HepG2 (cell line): ENCODE measurements around the gene ISCA1. TPM values are rescaled to one million over a fixed set of nuclear protein-coding genes. Genes with fewer than 3 reads are reported as not detected.

ENCODE experiments used
- ATAC-seq: fragments of 200-7000 bp; cut with Tn5 transposase; 3 replicates; pipeline ENCODE4 v1.9.1; 2020; ENCODE audit warnings: mild to moderate bottlenecking, moderate library complexity
- BruUV-seq: library from RNA; stranded (reverse); fragments of 400-500 nt; replicated peaks from 2 replicates; lab custom pipeline; 2021; lab: Mats Ljungman, UMichigan
- CTCF ChIA-PET: fragments of 300-600 bp; formaldehyde crosslinking; extraction: SDS; loops from one replicate; lab custom pipeline; 2021; ENCODE audit warnings: low total read pairs, inconsistent platforms, low intra/inter-chr PET ratio; lab: Yijun Ruan, JAX
- POLR2A ChIA-PET: fragments of 350-600 bp; sonication (Branson Sonifier 250); formaldehyde crosslinking; loops from one replicate; lab custom pipeline; 2020; ENCODE audit warnings: antibody characterized with exemption, inconsistent platforms; lab: Yijun Ruan, JAX
- DNase-seq: peaks from one replicate; pipeline ENCODE4 v3.0.0-alpha.2; 2015; ENCODE audit warnings: low spot score
- FAIRE-seq: peaks from 3 replicates; lab custom pipeline; 2011; peaks lifted over from hg19 to GRCh38; lab: Jason Lieb, UNC
- H2AFZ ChIP-seq: one replicate; pipeline ENCODE4 v1.6.1; 2011; ENCODE audit warnings: low read length, inconsistent platforms
- H3K27ac ChIP-seq: fragments of 300-600 bp; 3 replicates; pipeline ENCODE4 v1.8.0; 2011; ENCODE audit warnings: mixed run types, mild to moderate bottlenecking, mixed read lengths, low read length, inconsistent platforms; ENCODE audit not compliant: insufficient read depth; ENCODE audit errors: extremely low read length
- H3K27me3 ChIP-seq, 2 experiments: fragments of 200-600 bp in 1 of 2; 2 replicates in 1 of 2; 3 replicates in 1 of 2; pipeline versions ENCODE4 v1.6.0 to v1.8.0; 2011; ENCODE audit warnings: low read length in 2 of 2, mild to moderate bottlenecking in 2 of 2, moderate library complexity in 2 of 2, inconsistent platforms in 1 of 2; ENCODE audit not compliant: insufficient read depth in 2 of 2, control insufficient read depth in 1 of 2
- H3K36me3 ChIP-seq, 2 experiments: fragments of 200-600 bp in 1 of 2; replicated peaks in 1 of 2; 2 replicates in 1 of 2; 3 replicates in 1 of 2; pipeline versions ENCODE4 v1.5.1 to v1.8.0; 2011; ENCODE audit warnings: low read length in 2 of 2, inconsistent platforms in 1 of 2; ENCODE audit not compliant: insufficient read depth in 2 of 2, control insufficient read depth in 1 of 2
- H3K4me1 ChIP-seq: 2 replicates; pipeline ENCODE4 v1.5.1; 2012; ENCODE audit warnings: low read length, inconsistent platforms; ENCODE audit not compliant: insufficient read depth
- H3K4me2 ChIP-seq: 2 replicates; pipeline ENCODE4 v1.6.0; 2011; ENCODE audit warnings: low read depth, low read length, inconsistent platforms
- H3K4me3 ChIP-seq, 3 experiments: fragments of 200-600 bp in 1 of 3; sonication (generic), shearing (Covaris generic) in 1 of 3; replicated peaks in 1 of 3; 2 replicates each; pipeline ENCODE4 v1.5.1; 2011 to 2016; ENCODE audit warnings: low read length in 3 of 3, inconsistent platforms in 2 of 3, low read depth in 2 of 3, mild to moderate bottlenecking in 2 of 3, control low read depth in 1 of 3, mixed read lengths in 1 of 3; ENCODE audit not compliant: insufficient read depth in 1 of 3
- H3K79me2 ChIP-seq: one replicate; pipeline ENCODE4 v1.6.1; 2011; ENCODE audit warnings: low read length, inconsistent platforms; ENCODE audit not compliant: insufficient read depth
- H3K9ac ChIP-seq: 2 replicates; pipeline ENCODE4 v1.6.0; 2011; ENCODE audit warnings: mild to moderate bottlenecking, low read depth, low read length, inconsistent platforms; ENCODE audit not compliant: insufficient read depth
- H3K9me3 ChIP-seq: 2 replicates; pipeline ENCODE4 v1.5.1; 2012; ENCODE audit warnings: mild to moderate bottlenecking, low read length
- H4K20me1 ChIP-seq: 2 replicates; pipeline ENCODE4 v1.6.0; 2011; ENCODE audit warnings: inconsistent platforms, mild to moderate bottlenecking, low read length, moderate library complexity; ENCODE audit not compliant: insufficient read depth
- CEBPB ChIP-seq: IDR thresholded peaks from 2 replicates; pipeline ENCODE4 v1.6.1; 2011; ENCODE audit warnings: low read depth, low read length, improper control_type of control experiment, borderline replicate concordance
- CENPT ChIP-seq: sonication (generic); formaldehyde crosslinking; IDR thresholded peaks from 2 replicates; pipeline ENCODE4 v1.8.0; 2022; ENCODE audit warnings: low read depth, mild to moderate bottlenecking, moderate library complexity, missing genetic modification reagents
- GABPB1 ChIP-seq: IDR thresholded peaks from 2 replicates; pipeline ENCODE4 v1.6.1; 2016; ENCODE audit warnings: mild to moderate bottlenecking, missing genetic modification reagents, moderate library complexity, missing compliant biosample characterization
- IKZF4 ChIP-seq: sonication (generic); formaldehyde crosslinking; IDR thresholded peaks from 2 replicates; pipeline ENCODE4 v1.5.1; 2020; ENCODE audit warnings: borderline replicate concordance, mild to moderate bottlenecking, low read depth, missing genetic modification reagents; ENCODE audit errors: not compliant biosample characterization
- WGBS: methylation state at CpG from one replicate; pipeline ENCODE4 v1.1.6; 2017; ENCODE audit warnings: low lambda C conversion rate; 5-methylcytosine and 5-hydroxymethylcytosine counted together
- in situ Hi-C: cut with HindIII; loops from 2 replicates; pipeline ENCODE4 v1.10.0; 2017; ENCODE audit warnings: low pct_unique_long_range_greater_than_20kb; ENCODE audit not compliant: extremely low pct_ligation_motif_present
- intact Hi-C: fragments of 100-400 bp; cut with micrococcal nuclease; formaldehyde crosslinking; loops from one replicate; pipeline ENCODE4 v1.10.0; 2022; ENCODE audit not compliant: unreplicated experiment
- polyA plus RNA-seq, 8 experiments: library from polyadenylated mRNA; depleted of rRNA in 3 of 8; stranded (reverse) in 7 of 8; unstranded in 1 of 8; fragments of >200 nt; fragmentation: Illumina TruSeq in 4 of 8; extraction: Trizol in 4 of 8; gene quantifications; 2 replicates each; pipeline versions ENCODE4 v1.2.1 to v1.2.3, GENCODE V29; 2011 to 2016; ENCODE audit warnings: low read depth in 4 of 8, missing spikeins in 1 of 8, mixed read lengths in 1 of 8; ENCODE audit not compliant: insufficient read depth in 1 of 8
- total RNA-seq, 5 experiments: library from RNA; depleted of rRNA; stranded (reverse); fragments of >200 nt; fragmentation: Illumina TruSeq; extraction: Trizol; gene quantifications; 2 replicates each; pipeline ENCODE4 v1.2.3, GENCODE V29; 2016; ENCODE audit warnings: low read depth in 1 of 5
- TF ChIP-seq, protein P1 (sequence below), 2 experiments: fragments of 450-650 bp in 1 of 2; sonication (generic) in 1 of 2; formaldehyde crosslinking in 1 of 2; IDR thresholded peaks; 2 replicates each; pipeline versions ENCODE4 v1.6.1 to v1.8.0; 2016 to 2022; ENCODE audit warnings: antibody characterized with exemption in 1 of 2, mild to moderate bottlenecking in 1 of 2, missing genetic modification reagents in 1 of 2

Gene ISCA1
- total and polyA plus RNA-seq, 2 of the 13 experiments (the other 11 are each of a cell fraction or from before 2014, with no cell fraction given), result 29.2 to 40.9 TPM

DNA sequence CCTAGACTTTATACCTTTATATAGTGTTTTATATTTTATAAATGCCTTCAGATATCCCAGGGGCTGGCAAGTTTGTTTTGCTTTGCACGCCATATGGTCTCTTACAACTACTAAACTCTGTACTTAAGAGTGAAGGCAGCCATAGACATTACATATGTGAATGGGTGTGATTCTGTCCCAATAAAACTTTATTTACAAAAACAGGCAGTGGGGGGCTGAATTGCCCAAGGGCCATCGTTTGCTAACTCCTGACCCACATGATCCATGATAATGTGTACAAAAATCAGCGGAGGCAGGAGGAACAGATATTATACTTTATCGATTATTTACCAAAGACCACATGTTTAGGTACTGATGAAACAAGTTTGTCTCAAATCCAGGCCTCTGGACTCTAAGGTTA, 35.8 kb upstream of the ISCA1 start:
- FAIRE-seq (no peak), DNase-seq (no peak), ATAC-seq (no peak)
- no peaks in the 10 kb centered on the region for H4K20me1 ChIP-seq
- intact Hi-C loops (no loop called here), in situ Hi-C loops (no loop called here)
- H3K36me3 ChIP-seq, result peaks cover 15 to 61% of the 10 kb centered on the region in 2 experiments
- ChIA-PET POLR2A (no interaction called here), CTCF (no interaction called here)
- no peak for TF ChIP-seq GABPB1 (CRISPR knock-in tag)
- no peak for TF ChIP-seq IKZF4 (CRISPR knock-in tag)
- TF ChIP-seq CENPT, result no peak
- TF ChIP-seq, protein P1, sequence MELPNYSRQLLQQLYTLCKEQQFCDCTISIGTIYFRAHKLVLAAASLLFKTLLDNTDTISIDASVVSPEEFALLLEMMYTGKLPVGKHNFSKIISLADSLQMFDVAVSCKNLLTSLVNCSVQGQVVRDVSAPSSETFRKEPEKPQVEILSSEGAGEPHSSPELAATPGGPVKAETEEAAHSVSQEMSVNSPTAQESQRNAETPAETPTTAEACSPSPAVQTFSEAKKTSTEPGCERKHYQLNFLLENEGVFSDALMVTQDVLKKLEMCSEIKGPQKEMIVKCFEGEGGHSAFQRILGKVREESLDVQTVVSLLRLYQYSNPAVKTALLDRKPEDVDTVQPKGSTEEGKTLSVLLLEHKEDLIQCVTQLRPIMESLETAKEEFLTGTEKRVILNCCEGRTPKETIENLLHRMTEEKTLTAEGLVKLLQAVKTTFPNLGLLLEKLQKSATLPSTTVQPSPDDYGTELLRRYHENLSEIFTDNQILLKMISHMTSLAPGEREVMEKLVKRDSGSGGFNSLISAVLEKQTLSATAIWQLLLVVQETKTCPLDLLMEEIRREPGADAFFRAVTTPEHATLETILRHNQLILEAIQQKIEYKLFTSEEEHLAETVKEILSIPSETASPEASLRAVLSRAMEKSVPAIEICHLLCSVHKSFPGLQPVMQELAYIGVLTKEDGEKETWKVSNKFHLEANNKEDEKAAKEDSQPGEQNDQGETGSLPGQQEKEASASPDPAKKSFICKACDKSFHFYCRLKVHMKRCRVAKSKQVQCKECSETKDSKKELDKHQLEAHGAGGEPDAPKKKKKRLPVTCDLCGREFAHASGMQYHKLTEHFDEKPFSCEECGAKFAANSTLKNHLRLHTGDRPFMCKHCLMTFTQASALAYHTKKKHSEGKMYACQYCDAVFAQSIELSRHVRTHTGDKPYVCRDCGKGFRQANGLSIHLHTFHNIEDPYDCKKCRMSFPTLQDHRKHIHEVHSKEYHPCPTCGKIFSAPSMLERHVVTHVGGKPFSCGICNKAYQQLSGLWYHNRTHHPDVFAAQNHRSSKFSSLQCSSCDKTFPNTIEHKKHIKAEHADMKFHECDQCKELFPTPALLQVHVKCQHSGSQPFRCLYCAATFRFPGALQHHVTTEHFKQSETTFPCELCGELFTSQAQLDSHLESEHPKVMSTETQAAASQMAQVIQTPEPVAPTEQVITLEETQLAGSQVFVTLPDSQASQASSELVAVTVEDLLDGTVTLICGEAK (IDR thresholded peaks at IDR 0.05), result 0 out of 2 replicates have a peak, but pooled peaks have one; percentile 36
- TF ChIP-seq, protein P1 (CRISPR knock-in tag; IDR thresholded peaks at IDR 0.05), result peak; percentile 97
- TF ChIP-seq CEBPB, result 0 out of 2 replicates have a peak, but pooled peaks have one; percentile 12
- no peaks in the 10 kb centered on the region for H3K9me3 ChIP-seq
- no peak overlapping the region for H3K4me2 ChIP-seq
- BruUV-seq, result no TSS peak
- 98% methylated on average over 4 of the region's 4 CpGs for WGBS
- no peak overlapping the region for H3K9ac ChIP-seq
- no peaks in the 10 kb centered on the region for H3K27me3 ChIP-seq
- no peaks in the 10 kb centered on the region for H3K79me2 ChIP-seq
- H2AFZ ChIP-seq, result no peak overlapping the region
- H3K27ac ChIP-seq, result no peak overlapping the region
- H3K4me1 ChIP-seq, result no peaks in the 10 kb centered on the region
- no peak overlapping the region for H3K4me3 ChIP-seq
